Duodenal mucosa (tissue), 2 donors: Measurements from ENCODE around the gene FOXO1.

Source experiments
- H3K27ac ChIP-seq: one replicate; pipeline ENCODE4 v1.7.0; 2013; ENCODE audit warnings: low read depth, low read length
- H3K27me3 ChIP-seq, 2 donors: one replicate each; pipeline ENCODE4 v1.7.0; 2013; ENCODE audit warnings: low read length in 2 of 2, control low read depth in 1 of 2; ENCODE audit not compliant: insufficient read depth in 2 of 2, control insufficient read depth in 1 of 2
- H3K36me3 ChIP-seq, 2 donors: one replicate each; pipeline ENCODE4 v1.7.0; 2013; ENCODE audit warnings: low read length in 2 of 2, control low read depth in 1 of 2; ENCODE audit not compliant: insufficient read depth in 2 of 2, control insufficient read depth in 1 of 2
- H3K4me1 ChIP-seq, 2 donors: one replicate each; pipeline ENCODE4 v1.7.0; 2013; ENCODE audit warnings: low read length in 2 of 2, control low read depth in 1 of 2; ENCODE audit not compliant: insufficient read depth in 2 of 2, control insufficient read depth in 1 of 2
- H3K4me3 ChIP-seq, 2 donors: one replicate each; pipeline ENCODE4 v1.7.0; 2013; ENCODE audit warnings: low read length in 2 of 2, low read depth in 1 of 2
- H3K9ac ChIP-seq, 2 donors: one replicate each; pipeline ENCODE4 v1.7.0; 2013; ENCODE audit warnings: low read length in 2 of 2, low read depth in 1 of 2
- H3K9me3 ChIP-seq, 2 donors: one replicate each; pipeline ENCODE4 v1.7.0; 2013; ENCODE audit warnings: low read length in 2 of 2, control low read depth in 1 of 2; ENCODE audit not compliant: control insufficient read depth in 1 of 2

Gene FOXO1

DNA sequence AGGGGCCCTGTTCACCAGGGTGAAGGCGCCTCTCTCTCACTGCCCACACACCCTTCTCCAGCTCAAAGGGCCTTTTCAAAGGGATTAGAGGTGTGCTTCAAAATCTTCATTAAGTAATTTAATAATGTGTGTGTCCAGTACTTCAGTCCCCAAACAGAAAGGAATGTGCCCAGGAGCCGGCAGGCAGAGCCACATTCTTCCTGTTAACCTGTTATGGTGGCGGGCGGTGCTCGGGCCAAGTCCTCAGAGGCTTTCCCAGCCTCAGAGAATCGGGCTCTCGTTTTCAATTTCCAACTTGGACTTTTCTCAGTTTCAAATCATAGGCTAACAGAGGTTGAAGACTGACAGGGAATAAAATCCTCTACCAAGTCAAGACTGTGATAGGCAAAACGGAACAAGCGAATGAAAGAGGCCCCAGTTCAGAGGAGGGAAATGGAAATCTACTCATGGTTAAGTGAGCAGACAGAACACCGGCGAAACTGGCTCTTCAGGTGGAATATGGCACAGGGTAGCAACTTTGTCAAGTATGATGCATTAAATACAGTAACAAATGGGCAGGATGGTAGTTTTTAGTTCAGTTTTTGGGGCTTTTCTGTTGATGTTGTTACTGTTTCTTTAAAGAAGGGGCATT, 68.6 kb downstream of the FOXO1 start:
- H3K27me3 ChIP-seq, result no peaks in the 10 kb centered on the region
- no peak overlapping the region for H3K9ac ChIP-seq
- H3K36me3 ChIP-seq, result no peaks in the 10 kb centered on the region
- no peaks in the 10 kb centered on the region for H3K4me1 ChIP-seq
- no peaks in the 10 kb centered on the region for H3K9me3 ChIP-seq
- no peak overlapping the region for H3K27ac ChIP-seq
- no peak overlapping the region for H3K4me3 ChIP-seq

- Histone ChIP-seq H3K4me3 (no peak overlapping the region), H3K9me3 (no peaks in the 10 kb centered on the region), H3K36me3 (no peaks in the 10 kb centered on the region), H3K4me1 (no peaks in the 10 kb centered on the region), H3K9ac (no peak overlapping the region), H3K27me3 (no peaks in the 10 kb centered on the region), H3K27ac (no peak overlapping the region)
Observed at GRCh38 chr13:40596484-40596883, 70.0 kb downstream of the FOXO1 start.

DNA sequence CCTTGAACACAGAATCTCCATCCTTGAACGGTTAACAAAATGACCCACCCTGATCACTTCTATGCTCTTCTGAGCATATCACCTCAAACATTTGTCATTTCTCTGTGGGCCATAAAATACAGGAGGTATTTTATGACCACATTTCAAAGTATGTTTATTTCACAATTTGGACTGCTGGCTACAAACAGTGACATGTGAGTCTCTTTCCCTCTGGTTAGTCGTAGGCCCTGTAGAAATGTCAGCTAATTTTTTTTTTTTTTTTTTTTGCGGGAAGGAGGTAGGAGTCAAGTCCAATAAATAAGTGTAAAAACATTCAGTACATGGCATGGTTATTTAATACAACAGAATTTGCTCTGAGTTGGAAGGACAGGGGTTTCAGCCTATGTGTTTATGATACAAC, 70.7 kb downstream of the FOXO1 start:
- Histone ChIP-seq H3K27me3 (no peaks in the 10 kb centered on the region), H3K4me1 (no peaks in the 10 kb centered on the region), H3K9me3 (no peaks in the 10 kb centered on the region), H3K27ac (no peak overlapping the region), H3K9ac (no peak overlapping the region), H3K4me3 (no peak overlapping the region), H3K36me3 (no peaks in the 10 kb centered on the region)

DNA sequence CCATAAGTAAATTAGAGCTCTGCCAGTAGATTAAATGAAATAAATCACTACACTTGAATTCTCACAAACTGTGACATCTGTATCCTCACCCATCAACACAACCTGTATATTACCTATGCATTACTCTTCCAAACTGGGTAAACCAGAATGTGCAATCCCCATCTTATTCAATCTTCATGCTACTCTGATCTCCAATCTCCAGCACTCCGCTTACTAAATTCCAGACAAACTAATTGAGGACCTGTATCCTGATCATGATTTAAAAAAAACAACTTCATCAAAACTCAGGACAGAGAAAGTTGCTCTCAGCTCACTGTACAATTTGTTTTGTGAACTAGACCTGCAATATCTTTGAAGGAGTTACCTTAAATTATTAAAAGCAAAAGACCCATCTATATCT, 74.4 kb downstream of the FOXO1 start:
- Histone ChIP-seq H3K27me3 (no peaks in the 10 kb centered on the region), H3K36me3 (no peaks in the 10 kb centered on the region), H3K27ac (no peak overlapping the region), H3K4me1 (peaks cover 11 to 14% of the 10 kb centered on the region in 2 donors), H3K4me3 (no peak overlapping the region), H3K9me3 (no peaks in the 10 kb centered on the region), H3K9ac (no peak overlapping the region)

DNA sequence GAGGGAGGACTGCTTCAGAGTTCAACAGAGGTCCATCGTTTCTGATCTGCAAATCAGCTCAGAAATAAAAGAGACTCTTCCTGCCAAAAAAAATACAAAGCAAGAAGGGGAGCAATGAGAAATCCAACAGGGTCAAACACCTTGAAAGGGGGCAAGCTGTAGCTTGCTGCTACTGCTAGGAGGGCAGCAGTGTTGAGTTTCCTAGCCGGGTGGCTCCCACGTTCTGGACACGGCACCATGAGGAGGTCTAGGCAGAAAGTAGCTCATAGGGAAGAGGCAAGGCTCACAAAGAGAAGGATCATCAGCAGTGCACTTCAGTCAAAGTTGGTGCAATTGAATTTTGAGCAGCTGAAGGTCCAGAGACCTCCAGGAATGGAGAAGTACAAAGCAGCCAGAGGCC, 75.3 kb downstream of the FOXO1 start:
- no peak overlapping the region for H3K9ac ChIP-seq
- H3K36me3 ChIP-seq, result no peaks in the 10 kb centered on the region
- no peak overlapping the region for H3K27ac ChIP-seq
- H3K4me1 ChIP-seq, result peaks cover 14 to 20% of the 10 kb centered on the region in 2 donors
- no peaks in the 10 kb centered on the region for H3K9me3 ChIP-seq
- no peaks in the 10 kb centered on the region for H3K27me3 ChIP-seq
- no peak overlapping the region for H3K4me3 ChIP-seq

DNA sequence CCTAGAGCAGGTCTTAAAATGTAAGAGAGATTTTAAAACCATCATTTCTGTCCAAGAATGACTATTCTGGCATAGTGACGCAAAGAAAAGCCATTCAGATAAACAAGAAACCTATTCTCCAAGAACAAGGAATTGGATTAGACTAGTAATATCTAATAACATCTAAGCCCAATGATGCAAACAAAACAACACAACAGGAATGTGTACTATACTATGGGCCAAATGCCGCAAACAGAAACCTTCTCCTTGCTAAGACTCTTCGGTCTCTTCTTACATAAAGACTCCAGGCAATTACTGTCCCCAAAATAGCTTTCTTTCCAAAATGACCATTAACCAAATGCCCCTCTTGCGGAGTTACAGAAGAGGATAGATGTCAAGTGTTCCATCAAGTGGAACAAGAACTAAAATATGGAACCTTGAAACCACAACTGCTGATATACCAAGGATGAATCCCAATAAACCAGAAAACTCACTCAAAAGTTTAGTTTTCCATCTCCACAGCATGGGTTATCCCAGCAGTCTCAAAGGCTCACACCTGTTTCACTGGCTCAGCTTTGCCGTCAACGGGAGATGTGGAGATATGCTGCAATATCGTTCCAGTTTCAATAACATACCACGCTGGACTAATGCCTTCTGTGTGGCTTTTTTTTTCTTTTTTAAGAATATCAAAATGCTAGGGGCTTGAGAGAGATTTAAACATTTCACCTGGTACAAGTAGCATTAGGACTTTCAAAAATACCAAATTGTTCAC, 76.2 kb downstream of the FOXO1 start:
- H3K27me3 ChIP-seq, result no peaks in the 10 kb centered on the region
- no peaks in the 10 kb centered on the region for H3K36me3 ChIP-seq
- H3K27ac ChIP-seq, result no peak overlapping the region
- H3K4me3 ChIP-seq, result no peak overlapping the region
- no peak overlapping the region for H3K9ac ChIP-seq
- no peaks in the 10 kb centered on the region for H3K9me3 ChIP-seq
- peaks cover 14 to 27% of the 10 kb centered on the region in 2 donors for H3K4me1 ChIP-seq

- no peak overlapping the region for H3K9ac ChIP-seq
- no peaks in the 10 kb centered on the region for H3K36me3 ChIP-seq
- H3K27me3 ChIP-seq, result no peaks in the 10 kb centered on the region
- H3K9me3 ChIP-seq, result no peaks in the 10 kb centered on the region
- no peak overlapping the region for H3K27ac ChIP-seq
- H3K4me3 ChIP-seq, result no peak overlapping the region
- H3K4me1 ChIP-seq, result peaks cover 14 to 32% of the 10 kb centered on the region in 2 donors
Observed at GRCh38 chr13:40589285-40590109, 76.9 kb downstream of the FOXO1 start.

GRCh38 chr13:40588101-40588500, 78.3 kb downstream of the FOXO1 start:
- peaks cover 14 to 32% of the 10 kb centered on the region in 2 donors for H3K4me1 ChIP-seq
- H3K9ac ChIP-seq, result no peak overlapping the region
- H3K4me3 ChIP-seq, result no peak overlapping the region
- no peaks in the 10 kb centered on the region for H3K36me3 ChIP-seq
- no peaks in the 10 kb centered on the region for H3K27me3 ChIP-seq
- peaks cover 2 to 7% of the 10 kb centered on the region in 2 donors for H3K9me3 ChIP-seq
- H3K27ac ChIP-seq, result no peak overlapping the region

DNA sequence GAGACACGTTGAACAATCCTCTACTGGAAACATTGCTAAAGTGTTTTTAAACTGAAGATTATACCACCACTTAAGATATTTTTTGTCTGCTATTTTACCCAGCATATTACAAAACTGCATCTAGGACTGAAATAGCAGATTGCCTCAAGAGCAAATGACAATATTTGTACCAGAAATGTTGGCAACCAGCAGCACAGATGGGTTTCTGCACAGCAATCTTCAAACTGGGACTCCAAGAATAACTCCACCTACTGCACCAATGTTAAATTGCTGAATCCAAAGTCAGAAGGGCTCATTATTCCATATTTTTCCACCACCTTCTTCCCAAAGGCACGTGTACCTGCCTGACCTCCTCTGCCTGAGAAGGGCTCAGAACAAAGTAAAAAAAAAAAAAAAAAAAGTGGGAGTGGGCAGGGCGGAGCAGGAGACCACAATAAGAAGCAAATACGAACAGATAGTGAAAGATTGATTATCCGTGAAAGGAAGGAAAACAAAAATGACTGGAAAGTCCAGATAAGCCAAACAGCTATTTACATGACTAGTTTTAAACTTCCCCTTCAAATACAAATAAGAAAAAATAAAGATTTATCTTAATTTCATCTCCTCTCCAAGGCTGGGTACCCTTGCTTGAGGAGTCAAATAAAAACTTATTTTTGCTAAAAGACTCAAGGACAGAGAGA, 79.4 kb downstream of the FOXO1 start:
- H3K4me3 ChIP-seq, result no peak overlapping the region

More for the DNA sequence above, 79.4 kb downstream of the FOXO1 start:
- no peak overlapping the region for H3K9ac ChIP-seq
- no peaks in the 10 kb centered on the region for H3K27me3 ChIP-seq
- H3K27ac ChIP-seq, result no peak overlapping the region
- H3K9me3 ChIP-seq, result peaks cover 5 to 10% of the 10 kb centered on the region in 2 donors
- no peaks in the 10 kb centered on the region for H3K36me3 ChIP-seq
- H3K4me1 ChIP-seq, result peaks cover 14 to 32% of the 10 kb centered on the region in 2 donors
